ENCODE data around the gene ETV6.

ETV6 gene

GRCh38 chr12:11821386-11822080 lies 172.1 kb downstream of the ETV6 start:
- in situ Hi-C loops (cut with HindIII; ENCODE audit: low sequenced_read_pairs) = no loop called here
- DNase-seq (ENCODE audit: low read depth, low spot score) = peak; percentile 20
- no peak for TF ChIP-seq CTCF (IDR thresholded peaks at IDR 0.05; ENCODE audit: low read depth, low read length)
- no peak overlapping the region for H3K4me3 ChIP-seq (ENCODE audit: low read depth, low read length)

GRCh38 chr12:11822081-11822834 lies 172.8 kb downstream of the ETV6 start:
- no peak for TF ChIP-seq CTCF (IDR thresholded peaks at IDR 0.05; ENCODE audit: low read depth, low read length)
- peak; percentile 70 for DNase-seq (ENCODE audit: low read depth, low spot score)
- H3K4me3 ChIP-seq (ENCODE audit: low read depth, low read length) = no peak overlapping the region
- in situ Hi-C loops (cut with HindIII; ENCODE audit: low sequenced_read_pairs) = no loop called here

- DNase-seq (ENCODE audit: low read depth, low spot score) = peak; percentile 64
- H3K4me3 ChIP-seq (ENCODE audit: low read depth, low read length) = no peak overlapping the region
- in situ Hi-C loops (cut with HindIII; ENCODE audit: low sequenced_read_pairs) = no loop called here
- TF ChIP-seq CTCF (IDR thresholded peaks at IDR 0.05; ENCODE audit: low read depth, low read length) = no peak
These were observed 173.6 kb downstream of the ETV6 start for GRCh38 chr12:11823043-11823442.

GRCh38 chr12:11823593-11823992 lies 174.1 kb downstream of the ETV6 start:
- in situ Hi-C loops (cut with HindIII; ENCODE audit: low sequenced_read_pairs) = no loop called here

GRCh38 chr12:11824069-11824468 lies 174.6 kb downstream of the ETV6 start:
- TF ChIP-seq CTCF (IDR thresholded peaks at IDR 0.05; ENCODE audit: low read depth, low read length) = no peak
- in situ Hi-C loops (cut with HindIII; ENCODE audit: low sequenced_read_pairs) = no loop called here
- H3K4me3 ChIP-seq (ENCODE audit: low read depth, low read length) = no peak overlapping the region
- no peak for DNase-seq (ENCODE audit: low read depth, low spot score)

More at GRCh38 chr12:11823593-11823992, 174.1 kb downstream of the ETV6 start:
- no peak for DNase-seq (ENCODE audit: low read depth, low spot score)
- TF ChIP-seq CTCF (IDR thresholded peaks at IDR 0.05; ENCODE audit: low read depth, low read length) = no peak
- no peak overlapping the region for H3K4me3 ChIP-seq (ENCODE audit: low read depth, low read length)

- in situ Hi-C loops (cut with HindIII; ENCODE audit: low sequenced_read_pairs) = no loop called here
- DNase-seq (ENCODE audit: low read depth, low spot score) = no peak
These were observed 175.3 kb downstream of the ETV6 start for GRCh38 chr12:11824736-11825135.

More at GRCh38 chr12:11824736-11825135, 175.3 kb downstream of the ETV6 start:
- H3K4me3 ChIP-seq (ENCODE audit: low read depth, low read length) = no peak overlapping the region
- TF ChIP-seq CTCF (IDR thresholded peaks at IDR 0.05; ENCODE audit: low read depth, low read length) = no peak
